ENCODE data around the gene EYS.

The EYS gene

DNA sequence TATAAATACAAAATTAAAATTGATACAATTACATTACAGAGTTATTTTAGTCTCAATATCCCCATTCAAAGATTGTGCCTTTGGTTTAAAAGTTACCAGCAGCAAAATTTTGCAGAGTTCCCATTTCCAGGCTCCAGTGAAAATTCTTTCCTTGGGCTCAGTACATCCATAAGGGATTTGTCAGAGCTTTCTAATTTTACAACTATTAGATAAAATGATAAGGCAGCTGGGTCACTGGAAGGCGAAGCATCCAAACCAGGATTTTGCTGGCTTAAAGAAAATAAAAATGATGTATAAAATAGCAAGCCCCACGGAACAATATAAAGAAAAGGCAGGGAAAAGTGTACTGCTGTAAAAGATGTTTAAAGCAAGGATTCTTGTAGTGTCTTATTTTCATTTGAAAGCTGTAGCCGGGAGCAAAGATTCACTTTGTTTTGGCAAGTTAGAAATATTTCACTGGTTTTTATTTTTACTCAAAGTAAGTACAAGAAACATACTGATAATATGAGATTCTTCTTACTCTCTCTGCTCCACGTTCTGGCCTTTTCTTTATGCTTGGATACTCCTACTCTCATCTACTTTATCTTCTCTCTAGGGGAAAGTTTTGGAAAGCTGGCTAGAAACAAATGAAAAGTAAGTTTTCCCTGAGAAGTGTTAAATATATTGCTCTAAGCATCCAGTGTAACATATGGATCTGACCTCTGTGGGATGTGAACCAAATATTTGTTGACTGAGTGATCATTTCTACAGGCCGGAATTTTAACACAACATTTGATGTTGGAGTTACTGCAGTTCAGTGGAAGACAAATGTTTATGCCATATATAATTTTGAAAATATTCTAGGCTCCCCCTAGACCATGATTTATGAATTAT is 1583.0 kb downstream of the EYS start:
- no peak for DNase-seq (ENCODE audit: low spot score)

DNA sequence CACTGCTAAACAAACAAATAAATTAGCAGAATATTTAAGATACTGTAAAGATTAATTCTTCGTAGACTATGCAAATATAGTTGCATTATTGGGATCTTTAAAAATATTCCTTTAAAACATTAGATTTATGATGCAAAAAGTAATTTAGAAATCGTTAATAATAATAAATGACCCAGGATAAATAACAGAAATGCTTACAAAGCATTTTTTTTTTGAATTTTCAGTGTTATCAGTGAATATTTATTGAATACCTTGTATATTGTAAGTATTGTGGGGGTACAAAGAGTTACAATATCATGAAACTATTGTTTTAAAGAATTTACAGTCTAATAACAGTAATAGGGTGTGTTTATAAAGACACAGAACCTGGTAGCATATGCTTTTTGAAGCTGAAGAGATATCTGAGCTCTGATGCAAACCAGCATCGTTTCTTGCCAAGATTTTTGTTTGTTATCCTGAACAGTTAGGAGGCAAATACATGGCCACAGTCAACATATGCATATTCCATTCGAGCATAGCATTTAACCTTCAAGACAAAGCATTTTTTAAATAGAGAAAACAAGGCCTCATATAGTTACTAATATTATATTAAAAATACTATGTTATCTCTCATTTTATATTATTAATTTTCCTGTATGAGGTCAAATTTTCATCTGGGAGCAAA is 1584.2 kb downstream of the EYS start:
- DNase-seq (ENCODE audit: low spot score) = no peak

DNA sequence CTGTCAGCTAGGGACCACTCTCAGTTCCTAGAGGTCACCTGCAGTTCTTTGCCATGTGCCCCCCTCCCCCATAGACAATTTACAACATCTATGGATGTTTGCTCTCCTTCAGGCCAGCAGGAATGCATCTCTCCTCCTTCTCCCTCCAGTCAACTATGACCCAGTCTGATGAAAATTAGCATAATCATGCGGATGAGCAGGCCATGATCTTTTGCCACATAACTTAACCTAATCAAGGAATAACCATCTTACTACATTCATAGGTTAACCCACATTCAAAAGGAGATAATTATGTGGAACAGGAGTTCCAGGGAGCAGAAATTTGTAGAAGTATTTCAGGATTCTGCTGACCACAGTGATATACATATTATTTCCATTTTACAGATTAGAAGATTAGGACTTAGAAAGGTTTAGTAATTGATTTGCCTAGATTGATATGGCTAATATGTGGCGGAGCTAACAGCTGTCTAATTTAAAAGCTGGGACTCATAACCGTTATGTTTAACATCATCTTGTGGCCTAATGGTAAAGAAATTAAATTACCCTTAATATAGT is 1585.9 kb downstream of the EYS start:
- no peak for DNase-seq (ENCODE audit: low spot score)

GRCh38 chr6:64113704-64114103 is 1593.3 kb downstream of the EYS start:
- DNase-seq (ENCODE audit: low spot score) = no peak

GRCh38 chr6:64104051-64104450 is 1603.0 kb downstream of the EYS start:
- DNase-seq (ENCODE audit: low spot score) = no peak

- no peak for DNase-seq (ENCODE audit: low spot score)
Observed at GRCh38 chr6:64103480-64103879, 1603.5 kb downstream of the EYS start.

DNA sequence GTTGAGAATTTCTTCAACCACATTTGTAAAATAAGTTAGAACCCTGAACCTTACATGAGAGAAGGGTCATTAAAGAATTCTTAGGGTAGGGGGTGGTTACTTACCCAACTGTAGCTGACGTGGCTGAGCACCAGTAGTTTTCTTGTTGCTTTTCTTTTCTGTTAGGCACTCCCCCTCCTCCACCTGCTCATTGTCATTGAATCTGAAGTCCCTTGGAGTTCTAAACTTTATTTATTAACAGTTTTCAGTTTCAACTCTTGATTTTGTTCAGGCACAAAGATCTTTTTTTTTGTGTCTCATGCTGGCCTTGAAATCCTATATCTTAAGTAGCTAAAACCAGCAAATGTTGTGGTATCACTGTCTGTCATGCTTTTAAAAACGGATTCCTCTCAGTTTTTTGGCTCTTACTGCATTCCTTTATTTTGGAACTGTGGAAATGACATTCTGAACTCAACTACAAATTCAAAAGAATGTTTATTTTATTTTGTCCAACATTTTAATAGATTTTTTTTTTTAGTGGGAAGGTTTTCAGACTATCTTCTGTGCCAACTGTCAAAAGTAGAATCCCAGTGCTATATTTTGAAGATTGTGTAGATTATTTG is 1606.2 kb downstream of the EYS start:
- DNase-seq (ENCODE audit: low spot score) = no peak

- DNase-seq (ENCODE audit: low spot score) = no peak
Observed at GRCh38 chr6:64090352-64090751, 1616.7 kb downstream of the EYS start.

- DNase-seq (ENCODE audit: low spot score) = no peak
Observed at GRCh38 chr6:64085126-64085525, 1621.9 kb downstream of the EYS start.

DNA sequence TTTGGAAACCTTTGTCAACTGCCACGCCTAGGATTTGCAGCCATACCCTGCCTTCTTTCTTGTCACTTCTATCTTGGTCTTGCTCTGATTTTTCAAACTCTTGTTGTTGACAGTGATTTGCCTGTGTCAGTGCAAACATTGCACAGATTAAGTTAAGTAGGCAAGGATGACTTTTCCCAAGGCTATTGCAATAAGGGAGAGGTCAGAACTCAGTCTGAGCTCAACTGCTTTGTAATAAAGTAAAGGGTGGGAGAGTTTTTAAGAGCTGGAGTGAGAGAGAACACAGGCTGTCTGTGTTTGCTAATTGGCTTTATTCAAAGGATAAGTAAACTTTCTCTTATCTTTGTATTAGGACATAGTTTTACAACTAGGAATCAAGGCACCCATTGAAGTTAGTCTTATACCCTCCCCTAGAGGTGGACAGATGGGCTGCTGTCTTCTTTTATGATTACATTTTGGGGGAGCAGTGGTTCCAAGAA is 1622.8 kb downstream of the EYS start:
- no peak for DNase-seq (ENCODE audit: low spot score)

DNA sequence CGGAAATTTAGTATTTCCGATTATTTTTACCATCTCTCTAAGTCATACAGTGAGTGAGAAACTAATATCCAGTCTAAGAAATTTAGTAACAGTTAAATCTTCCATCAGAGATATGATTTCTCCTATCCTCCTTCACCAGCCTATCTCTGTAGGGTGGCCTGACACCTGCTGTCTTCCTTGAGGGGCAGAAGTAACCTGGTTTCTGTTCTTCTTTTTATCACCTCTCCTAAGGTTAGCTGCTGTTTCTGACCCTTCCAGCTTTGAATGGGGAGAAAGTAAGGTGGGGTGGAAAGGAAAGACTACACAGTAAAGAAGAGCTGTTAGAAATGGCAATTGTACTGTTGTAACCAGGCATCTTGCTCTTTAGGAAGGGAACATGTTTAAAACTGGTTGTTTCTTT is 1623.8 kb downstream of the EYS start:
- DNase-seq (ENCODE audit: low spot score) = no peak

GRCh38 chr6:64081453-64081852 is 1625.6 kb downstream of the EYS start:
- no peak for DNase-seq (ENCODE audit: low spot score)

- DNase-seq (ENCODE audit: low spot score) = no peak
Observed at GRCh38 chr6:64074981-64075380, 1632.0 kb downstream of the EYS start.

DNA sequence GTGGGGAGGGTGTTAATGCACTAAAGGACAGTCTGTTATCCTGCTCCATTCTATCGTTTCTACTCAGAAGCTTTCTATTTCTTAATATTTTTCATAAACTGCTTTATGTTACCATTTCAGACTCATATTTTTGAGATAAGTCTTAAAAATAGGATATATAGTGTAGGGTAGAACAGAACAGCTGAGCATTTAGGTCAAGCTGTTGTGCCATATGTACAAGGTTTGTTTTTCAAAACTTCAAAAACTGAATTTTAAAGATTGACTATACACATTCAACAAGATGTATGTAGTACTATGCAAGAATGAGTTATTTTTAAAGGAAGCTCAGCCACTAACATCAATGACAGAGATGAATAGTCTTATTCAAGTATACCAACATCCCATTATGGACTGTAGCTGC is 1634.3 kb downstream of the EYS start:
- no peak for DNase-seq (ENCODE audit: low spot score)

- DNase-seq (ENCODE audit: low spot score) = no peak
Observed at GRCh38 chr6:64064919-64065318, 1642.1 kb downstream of the EYS start.

DNA sequence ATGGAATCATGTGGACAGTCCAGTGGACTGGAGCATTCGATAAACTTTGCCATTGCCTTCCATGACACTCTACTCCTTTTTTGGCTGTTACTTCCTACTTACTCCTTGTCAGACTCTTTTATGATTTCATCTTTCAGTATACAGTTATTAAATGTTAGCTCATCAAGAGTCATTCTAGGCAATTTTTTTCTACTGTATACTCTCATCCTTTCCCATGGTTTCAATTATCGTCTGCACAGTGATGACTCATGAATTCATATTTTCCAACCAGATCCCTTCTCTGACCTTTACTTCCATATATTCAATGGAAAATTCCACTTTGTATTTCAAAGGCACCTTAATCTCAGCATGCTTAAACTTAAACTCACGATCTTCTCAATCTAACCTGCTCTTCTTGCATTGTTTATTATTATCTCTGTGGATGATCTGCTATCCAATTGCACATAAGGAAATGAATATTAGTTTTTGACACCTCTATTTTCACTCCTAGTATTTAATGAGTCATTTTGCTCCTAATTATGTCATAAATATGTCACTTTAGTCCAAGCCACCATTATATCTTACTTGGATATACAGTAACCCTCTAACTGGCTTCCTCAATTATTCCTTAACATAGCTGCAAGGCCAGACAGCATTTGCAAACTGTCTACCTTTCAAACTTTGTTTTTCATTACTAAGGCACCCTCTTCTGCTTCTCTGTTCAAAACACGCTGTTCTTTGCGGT is 1643.9 kb downstream of the EYS start:
- no peak for DNase-seq (ENCODE audit: low spot score)

DNA sequence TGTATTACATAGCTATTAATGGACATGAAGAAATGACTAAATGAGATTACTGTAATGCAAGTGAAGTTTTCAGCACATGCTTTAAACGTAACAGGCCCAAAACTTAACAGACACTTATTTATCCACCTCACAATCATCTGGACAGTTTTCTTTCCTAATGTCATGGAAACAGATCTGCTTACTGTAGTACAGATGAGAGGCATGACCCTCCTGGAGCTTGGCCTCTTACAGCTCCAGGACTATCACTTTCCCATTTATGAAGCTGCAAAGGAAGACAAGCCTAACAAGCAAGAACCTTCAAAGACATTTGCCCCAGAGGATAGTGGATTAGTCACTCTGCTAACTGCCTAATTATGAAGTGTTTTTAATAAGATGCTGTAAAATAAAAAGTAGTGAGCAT is 1652.2 kb downstream of the EYS start:
- DNase-seq (ENCODE audit: low spot score) = no peak

GRCh38 chr6:64050590-64050989 is 1656.4 kb downstream of the EYS start:
- no peak for DNase-seq (ENCODE audit: low spot score)

- DNase-seq (ENCODE audit: low spot score) = no peak
Observed at GRCh38 chr6:64049736-64050135, 1657.3 kb downstream of the EYS start.

DNA sequence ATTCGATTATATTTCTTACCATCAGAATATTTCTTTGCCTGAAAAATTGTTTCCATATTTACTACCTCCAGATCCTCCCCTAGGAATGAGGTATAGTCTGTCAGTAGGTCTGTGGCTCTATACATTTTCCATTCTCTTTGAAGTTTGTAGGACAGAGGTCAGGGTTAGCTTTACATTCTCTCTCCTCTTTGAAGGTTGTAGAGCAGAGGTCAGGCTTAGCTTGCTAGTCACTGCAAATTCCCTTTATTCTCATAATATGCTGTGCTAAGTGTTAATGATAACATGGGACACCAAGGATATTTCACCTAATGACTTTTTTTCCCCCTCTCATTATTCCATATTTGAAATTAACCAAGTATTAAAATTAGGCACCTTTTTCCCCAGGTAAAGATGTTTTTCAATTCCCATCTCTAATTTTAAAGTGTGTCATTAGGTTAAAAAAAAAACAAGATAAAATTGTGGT is 1660.2 kb downstream of the EYS start:
- no peak for DNase-seq (ENCODE audit: low spot score)

DNA sequence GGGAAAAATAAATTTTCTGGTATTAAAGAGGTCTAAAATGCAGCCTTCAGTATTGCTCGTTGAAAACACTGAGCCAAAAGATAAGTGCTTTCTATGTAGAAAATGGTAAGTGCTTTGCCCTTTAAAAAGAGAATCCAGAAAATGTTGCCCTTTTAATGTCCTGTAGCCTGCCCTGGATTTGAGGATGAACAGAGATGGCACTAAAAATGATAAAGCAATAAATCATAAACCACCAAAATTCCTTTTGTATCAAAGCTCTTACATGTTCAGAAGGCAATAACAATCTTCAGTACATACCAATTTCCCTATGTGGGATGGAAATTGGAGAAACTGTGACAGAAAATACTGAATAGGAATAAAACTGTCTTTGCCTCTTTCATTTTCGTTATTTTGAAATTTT is 1665.7 kb downstream of the EYS start:
- no peak for DNase-seq (ENCODE audit: low spot score)

DNA sequence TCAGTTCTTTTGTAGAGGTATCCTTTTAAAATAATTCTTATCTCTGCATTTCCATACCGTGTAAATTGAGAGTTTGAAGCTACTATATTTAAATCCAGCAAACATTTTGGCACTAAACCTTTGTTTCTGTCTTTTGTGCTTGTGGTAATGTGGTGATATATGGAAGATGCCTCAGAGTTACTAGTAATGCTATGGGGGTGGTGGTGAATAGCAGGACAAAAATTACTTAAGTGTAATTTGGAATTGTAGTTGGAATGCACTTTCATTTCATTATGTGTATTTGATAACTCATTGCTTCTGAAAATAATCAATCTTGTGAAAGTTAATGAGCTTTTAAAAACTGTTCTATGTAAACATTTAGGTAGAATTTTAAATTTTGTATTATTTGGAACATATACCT is 1666.9 kb downstream of the EYS start:
- no peak for DNase-seq (ENCODE audit: low spot score)

Measured in AG08395 (cell line).